DMS53 treated with DMSO at 0.1 percent for 48 hours (cell line): ENCODE measurements around the gene CAB39L.

Experiments
- DNase-seq: peaks from one replicate; lab custom pipeline; 2025; ENCODE audit not compliant: unreplicated experiment; lab: John Stamatoyannopoulos, UW

Gene CAB39L

DNA sequence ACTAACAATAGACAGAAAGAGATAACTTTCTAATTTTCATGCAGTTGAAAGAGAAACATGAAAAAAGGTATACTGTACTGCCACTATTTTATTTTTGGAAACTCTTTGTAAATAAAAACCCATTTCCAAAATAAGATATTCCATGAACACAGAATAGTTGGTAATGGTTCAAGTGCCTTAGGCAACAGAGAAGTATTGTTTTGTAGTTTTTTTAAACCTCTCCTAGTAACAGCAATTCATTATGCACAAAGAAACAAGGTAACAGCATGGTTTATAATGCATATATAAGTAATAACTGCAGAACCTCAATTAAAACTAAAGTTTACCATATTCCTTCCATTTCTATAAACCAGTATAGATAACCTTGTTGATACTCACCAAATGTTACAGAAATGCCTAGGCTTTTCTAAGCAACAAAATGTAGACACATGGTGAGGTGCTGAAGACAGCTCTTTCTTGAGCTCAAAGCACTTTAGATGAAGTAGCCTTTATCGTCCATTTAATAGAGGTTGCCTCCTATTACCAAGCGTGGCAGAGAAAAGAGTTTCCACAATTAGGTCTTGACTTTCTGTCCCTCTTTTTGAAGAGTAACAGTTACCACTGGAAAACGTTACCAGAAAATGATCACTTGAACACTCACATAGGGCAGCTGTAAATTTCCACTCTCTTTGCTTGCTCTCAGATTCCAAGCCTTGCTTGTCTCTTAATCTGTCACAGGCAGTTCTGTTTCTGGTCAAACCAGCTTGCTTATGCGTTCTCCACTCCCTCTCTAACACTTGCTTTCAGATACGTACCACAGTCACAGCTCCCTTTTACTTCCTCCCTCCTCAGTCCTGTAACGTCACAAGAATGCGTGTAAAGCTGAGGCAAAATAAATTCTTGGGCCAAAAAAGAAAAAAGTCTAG is 42.9 kb downstream of the CAB39L start:
- DNase-seq = peak; percentile 26

DNA sequence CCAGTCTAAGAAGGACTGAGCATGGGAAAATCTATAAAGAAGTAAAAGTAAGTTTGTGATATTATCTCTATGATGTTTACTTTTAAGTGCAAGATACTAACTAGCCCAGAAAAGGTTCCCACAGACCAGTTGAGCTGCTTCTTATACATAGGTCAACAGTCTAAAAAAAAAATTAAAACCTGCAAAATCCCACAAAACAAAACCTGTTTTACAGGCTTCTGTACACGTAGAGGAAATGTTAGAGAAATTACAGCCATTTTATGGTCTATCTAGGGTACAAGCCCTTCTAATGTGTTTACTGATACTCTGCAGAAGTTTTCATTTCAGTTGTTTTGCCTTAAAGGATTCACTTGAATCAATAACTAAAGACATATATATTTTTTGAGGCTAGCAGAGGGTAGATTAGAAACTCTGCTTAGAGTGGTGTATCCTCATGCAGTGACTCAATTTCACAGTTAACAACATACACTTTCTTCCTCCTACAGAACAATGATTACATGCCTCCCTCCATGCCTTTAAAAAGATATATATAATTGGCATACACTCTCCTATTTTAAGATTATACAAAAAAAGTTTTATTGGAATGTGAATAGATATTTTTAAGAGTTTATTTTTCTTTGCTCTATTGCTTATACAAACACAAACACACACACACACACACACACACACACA is 43.9 kb downstream of the CAB39L start:
- DNase-seq = peak; percentile 39

DNA sequence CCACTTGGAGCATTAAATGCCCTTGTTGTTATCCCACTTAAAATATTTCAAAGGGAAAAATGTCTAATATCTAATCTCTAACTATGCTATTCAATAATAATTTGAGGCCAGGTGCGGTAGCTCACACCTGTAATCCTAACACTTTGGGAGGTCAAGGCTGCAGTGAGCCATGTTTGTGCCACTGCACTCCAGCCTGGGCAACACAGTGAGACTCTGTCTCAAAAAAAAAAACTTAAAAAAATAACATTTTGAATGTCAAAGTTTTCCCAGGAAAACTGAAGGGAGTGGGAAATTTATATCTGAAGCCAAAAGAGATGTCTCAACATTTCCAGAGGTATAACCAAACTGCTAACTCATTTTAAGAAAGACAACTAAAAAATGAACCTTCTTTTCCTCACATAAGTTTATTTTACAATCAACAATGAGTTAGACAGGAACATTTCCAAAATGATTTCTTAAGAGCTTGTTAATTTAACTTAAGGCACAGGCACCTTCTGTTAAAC is 47.9 kb downstream of the CAB39L start:
- DNase-seq = no peak

DNA sequence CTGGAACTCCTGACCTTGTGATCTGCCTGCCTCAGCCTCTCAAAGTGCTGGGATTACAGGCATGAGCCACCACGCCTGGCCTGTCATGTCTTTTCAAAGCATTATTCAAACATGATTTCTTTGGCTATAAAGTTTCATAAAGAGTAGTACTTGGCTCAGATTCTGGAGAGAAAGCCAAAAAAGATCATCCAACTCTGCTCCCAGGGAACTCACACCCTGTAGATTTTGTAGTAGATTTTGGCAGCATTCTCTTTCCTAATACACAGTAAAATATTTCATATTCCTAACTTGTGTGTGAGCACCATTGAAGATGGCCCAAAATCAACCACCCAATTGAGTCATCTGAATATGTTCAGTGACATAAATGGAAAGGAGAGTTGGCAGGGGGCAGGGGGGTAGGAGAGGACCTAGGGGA is 48.4 kb downstream of the CAB39L start:
- no peak for DNase-seq

DNA sequence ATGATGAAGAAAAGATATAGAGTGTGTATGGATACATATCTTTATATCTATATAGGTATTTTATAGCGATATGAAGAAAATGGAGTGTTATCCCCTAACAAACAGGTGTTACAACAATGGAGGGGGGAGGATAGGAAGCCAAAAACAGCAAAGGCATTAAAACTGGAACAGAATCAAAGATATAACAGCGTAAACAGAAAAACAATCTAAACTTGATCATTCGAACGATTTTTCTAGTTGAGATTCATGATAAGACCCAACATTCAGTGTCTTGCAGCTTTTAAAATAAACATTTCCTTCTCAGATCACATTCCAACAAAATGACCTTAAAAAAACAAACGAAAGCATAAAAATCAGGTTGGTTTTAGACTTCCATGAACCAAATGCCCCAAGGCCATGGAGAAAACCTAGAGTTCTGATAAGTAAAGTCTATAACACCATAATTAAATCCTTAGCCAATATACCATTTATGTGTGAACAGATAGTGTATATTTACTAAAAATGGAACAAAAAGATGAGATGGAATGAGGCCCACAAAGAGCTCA is 55.7 kb downstream of the CAB39L start:
- no peak for DNase-seq

DNA sequence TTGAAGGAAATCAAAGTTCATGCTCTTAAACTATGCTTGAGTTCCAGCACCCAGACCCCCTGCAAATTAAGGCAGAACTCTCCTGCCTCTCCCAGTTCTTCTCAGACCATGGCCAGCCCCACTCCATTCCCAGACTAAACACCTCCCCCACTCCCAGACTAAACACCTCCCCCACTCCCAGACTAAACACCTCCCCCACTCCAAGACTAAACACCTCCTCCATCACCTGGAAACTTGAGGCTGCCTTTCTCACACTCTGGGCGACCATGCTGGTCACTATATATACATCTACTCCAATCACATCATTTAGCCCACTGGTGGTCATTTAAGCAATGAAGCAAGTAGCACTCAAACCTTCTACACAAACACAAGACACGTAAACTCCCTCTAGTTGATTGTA is 57.2 kb downstream of the CAB39L start:
- DNase-seq = no peak

DNA sequence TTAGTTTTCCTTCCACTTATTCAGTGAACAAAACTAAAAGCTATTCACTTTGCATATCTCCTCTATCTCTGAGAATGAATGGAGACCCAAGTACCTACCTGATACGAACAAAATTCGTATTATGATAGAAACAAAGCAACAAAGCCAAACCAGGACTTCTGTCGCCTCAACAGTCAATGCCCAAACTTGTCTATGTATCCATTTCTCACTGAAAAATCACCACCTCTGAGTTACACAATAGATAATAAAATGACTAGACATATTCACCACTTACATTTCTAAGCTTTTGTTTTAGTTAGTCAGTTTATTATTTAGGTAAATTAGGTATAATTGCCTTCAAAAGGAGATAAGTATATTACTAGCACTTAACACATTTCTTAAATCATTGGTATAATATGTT is 67.7 kb downstream of the CAB39L start:
- no peak for DNase-seq

DNA sequence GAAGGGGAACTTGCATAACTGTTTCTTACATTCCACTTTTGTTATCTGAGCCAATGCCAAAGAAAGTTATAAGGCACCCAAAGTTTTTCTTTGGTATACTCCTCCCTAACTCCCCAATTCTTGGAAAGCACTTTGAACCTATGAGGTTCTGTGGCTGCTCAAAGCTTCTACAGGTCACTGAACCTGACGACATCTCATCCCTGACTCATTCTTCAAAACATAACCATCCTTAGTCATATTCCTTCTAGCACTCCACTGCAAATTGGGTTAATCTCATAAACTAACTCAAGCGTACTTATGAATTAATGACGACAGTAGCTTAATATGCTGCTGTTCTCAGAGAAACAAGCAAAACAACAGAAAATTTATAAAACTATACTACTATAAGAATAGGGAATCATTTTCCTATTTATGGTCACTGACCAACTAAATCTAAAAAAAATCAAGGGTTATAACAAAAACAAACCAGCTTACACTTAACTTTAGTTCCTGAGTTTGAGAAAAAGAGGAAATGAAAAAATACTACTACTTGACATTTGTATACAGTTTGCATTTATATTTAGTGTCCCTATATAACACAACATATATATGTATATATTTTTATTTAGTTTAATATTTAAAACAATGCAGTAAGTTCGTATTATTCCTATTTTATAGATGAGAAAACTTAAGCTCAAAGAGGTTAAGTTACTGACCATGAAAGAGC is 69.1 kb downstream of the CAB39L start:
- no peak for DNase-seq

DNA sequence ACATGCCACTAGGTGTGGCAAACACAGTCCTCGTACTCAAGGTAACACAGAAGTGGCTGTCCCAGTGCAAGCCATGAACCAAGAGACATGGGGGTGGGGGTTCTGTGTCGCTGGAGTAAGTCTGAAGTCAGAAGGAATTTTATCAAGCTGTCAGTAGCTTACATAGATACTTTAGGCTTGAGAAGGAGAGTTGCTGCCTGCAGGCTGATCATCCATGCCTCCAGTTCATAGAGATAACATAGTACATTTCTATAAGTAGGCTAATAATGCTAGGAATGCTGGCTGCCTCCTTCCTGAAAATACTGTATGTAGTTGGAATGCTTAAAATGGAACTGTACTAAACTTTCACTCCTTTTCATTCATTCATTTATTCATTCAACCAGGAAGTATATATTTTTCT is 70.1 kb downstream of the CAB39L start:
- DNase-seq = no peak

DNA sequence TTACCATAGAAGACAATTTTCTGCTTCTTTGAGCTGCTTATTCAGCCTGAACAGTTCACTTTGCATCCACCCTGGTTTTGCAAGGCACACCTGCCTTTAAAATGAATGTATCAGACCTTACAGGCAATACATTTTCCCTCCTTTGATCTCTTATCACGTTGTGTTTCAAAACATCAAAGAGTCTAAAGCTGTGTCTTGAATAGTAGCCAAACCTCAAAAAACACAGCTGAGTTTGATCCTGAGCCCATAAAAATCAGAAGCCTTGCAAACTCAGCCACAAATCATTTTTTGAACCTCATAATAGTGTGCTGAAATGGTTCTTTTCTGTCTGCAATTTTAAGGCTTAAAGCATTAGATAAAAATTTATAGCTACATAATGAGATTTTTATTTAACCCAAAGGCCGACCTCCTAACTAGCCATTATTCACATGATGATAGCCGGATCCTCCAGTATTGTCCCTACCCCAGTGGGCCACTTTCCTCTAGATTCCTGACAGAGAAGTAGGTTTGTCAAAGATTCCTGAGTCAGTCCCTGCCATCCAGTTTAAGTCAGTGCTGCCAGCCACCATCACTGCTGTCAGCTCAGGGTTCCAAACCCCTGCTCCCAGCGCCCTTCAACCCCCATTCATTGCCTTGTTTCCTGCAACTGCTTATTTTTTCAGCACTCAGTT is 71.8 kb downstream of the CAB39L start:
- DNase-seq = no peak

DNA sequence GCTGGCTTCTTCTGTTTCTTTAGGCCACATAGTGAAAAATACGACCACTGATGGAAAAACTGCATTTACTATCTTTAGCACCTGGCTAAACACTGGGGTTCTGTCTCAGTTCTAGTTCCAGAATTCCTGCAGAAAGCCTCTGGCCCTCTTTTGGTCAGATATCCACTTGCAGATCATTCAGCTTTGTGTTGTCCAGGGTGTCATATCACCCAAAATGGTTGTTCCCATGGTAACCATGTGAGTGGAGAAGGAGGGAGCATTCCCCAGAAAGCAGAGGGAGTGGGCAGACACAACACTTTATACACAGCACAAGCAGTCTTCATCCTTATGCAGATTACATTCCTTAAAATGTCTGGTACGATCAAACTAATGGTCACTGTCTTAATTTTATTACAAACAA is 73.5 kb downstream of the CAB39L start:
- no peak for DNase-seq

DNA sequence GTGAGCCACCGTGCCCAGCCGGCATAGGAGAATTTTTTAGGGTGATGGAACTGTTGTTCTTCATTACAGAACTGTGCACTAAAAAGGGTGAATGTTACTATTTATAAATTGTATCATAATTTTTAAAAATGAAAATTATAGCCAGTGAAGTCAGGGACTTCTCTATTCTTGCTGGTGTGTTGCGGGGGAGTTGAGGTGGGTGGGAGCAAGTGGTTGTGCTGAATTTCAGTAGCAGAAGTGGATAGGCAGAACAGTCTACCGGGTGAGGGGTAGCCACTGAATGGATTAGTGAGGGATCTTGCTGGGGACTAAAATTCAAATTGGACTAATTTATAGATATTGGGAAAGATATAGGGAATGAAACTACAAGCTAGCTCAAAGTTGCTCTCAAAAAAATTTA is 74.0 kb downstream of the CAB39L start:
- no peak for DNase-seq

DNA sequence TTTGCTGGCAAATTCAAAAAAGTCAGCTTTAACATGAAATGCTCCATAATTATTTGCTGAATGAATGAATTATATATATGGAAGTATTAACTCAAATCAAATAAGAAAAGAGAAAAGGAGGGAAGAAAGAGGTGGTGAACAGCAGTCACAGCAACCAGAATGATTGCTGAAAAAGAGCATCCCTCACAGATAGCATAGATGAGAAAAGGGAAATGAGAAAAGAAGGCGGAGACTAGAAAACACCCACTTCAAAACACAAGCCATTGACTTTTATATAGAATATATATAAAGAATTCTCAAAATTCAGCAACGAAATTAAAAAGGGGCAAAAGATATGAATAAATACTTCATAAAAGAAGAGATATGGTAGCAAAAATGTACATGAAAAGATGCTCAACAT is 75.2 kb downstream of the CAB39L start:
- no peak for DNase-seq

DNA sequence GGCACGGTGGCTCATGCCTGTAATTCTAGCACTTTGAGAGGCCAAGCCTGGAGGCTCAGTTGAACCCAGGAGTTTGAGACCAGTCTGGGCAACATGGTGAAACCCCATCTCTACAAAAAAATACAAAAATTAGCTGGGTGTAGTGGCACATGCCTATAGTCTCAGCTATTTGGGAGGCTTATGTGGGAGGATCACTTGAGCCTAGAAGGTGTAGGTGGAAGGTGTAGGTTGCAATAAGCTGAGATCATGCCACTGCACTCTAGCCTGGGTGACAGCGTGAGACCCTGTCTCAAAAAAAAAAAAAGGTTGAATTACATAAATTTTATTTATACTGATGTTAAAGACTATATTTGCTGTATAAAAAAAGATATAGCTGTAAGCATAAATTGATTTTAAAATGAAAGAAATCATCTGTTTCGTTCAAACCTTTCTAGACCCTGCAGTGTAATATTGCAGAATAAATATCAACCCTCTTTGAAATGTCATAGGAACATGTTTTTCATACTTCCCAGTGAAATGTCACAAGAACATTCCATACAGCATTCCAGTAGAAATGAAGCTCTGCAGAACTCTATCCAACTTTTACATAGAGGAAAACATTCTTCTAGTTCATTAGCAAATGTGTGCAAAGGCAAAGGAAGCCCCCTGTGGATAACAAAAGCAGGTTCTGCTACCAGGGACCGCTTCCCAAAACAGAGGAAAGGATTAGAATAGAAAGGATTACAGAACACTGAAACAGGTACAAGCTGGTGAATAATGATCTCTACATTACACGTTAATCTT is 76.0 kb downstream of the CAB39L start:
- no peak for DNase-seq

DNA sequence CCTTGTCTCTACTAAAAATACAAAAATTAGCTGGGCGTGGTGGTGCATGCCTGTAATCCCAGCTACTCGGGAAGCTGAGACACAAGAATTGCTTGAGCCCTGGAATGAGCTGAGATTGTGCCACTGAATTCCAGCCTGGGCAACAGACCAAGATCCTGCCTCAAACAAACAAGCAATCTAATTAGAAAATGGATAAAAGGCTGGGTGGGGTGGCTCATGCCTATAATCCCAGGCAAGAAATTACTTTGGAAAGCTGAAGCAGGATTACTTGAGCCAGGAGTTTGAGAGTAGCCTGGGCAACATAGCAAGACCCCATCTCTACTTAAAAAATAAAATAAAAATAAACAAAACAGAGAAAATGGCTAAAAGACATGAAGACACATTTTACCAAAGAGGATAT is 77.0 kb downstream of the CAB39L start:
- DNase-seq = no peak

DNA sequence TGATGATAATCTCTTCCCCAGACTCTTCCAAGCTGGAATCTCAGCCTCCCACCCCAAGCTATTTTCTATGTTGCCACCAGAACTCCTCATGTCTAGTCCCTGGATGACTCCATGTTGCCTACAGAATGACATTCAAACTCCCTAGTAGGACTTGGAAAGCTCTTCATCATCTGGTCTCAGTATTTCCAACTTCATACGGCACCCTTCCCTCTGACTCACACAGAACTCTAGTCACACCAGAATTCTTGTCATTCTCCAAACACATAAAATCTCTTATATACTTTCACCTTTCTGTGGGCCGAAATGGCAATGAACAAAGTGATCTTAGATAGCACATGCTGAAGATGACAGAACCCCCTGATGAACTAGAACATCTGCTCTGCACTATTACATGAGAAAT is 86.2 kb downstream of the CAB39L start:
- DNase-seq = no peak

DNA sequence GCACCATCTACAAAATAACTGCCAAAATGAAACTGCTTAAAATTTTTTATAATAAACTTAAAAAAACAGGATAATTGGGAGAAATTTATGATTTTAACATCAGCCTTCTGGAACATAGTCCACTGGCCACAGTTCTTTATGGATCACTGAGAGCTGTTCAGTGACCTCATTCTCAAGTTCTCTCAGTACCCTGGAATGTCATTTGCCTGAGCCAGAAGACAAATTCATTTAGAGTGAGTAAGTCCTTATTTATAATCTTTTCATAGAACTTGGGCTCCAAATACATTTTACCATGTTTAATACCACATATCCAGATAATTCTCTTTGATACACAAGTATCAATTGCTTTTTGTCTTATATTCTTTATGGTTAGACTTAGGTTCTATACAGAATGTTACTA is 87.6 kb downstream of the CAB39L start:
- DNase-seq = no peak

DNA sequence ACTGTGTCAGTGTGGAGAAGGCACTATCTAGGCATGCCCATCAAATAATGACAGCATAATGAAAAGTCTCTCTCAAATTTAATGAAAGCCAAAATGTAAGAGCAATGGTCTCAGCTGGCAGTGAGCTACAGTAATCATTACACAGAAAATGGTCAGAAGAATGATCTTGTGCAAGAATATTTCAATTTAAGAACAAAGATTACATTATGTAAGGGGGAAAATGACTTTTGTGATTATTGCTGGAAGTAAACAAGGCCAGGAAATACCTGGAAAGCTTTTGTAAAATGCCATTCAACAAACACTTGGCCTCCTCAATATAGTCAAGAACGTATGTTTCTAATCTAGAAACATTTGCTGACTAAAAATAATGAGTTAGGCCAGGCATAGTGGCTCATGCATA is 89.1 kb downstream of the CAB39L start:
- no peak for DNase-seq

DNA sequence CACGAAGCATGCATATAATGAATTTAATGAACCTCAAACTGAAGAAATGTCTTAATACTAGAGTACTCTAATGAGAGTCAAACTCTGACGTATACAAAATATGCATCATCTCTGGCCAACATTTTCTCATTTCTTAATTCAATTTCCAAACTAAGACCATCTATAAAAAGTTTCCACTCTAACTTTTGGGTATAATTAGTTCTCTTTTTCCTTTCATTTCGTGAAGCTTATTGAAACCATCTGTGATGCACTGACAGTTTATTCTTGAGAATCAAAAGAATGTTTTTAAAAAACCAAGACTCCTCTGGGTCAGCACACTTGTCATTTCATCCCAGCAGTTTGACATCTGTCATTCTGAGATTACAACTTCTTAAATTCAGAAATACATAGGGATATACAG is 90.0 kb downstream of the CAB39L start:
- DNase-seq = no peak

DNA sequence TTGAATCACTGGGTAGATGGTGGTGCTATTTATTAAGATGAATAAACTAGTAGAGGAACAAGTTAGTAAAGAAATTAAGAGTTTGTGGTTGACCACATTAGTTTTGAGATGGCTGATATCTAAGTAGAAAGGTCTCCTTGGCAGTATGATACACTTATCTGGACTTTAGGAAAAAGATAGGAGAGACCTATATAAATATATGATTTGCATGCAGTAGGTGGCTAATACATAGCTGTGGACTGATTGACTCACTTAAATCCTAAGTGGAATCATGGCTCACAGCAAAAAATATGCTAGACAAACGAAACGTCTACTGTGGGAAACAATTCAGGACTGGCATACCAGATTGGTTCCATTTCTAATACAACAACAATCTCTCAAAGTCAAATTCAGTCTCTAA is 92.0 kb downstream of the CAB39L start:
- no peak for DNase-seq
